Astrocyte of the hippocampus (primary cell): Measurements from ENCODE around the gene PTPRK.

ENCODE experiments used
- DNase-seq: peaks from one replicate; pipeline ENCODE4 v3.0.0; 2011; ENCODE audit warnings: low read depth, low spot score

The PTPRK gene

GRCh38 chr6:128150376-128150775 lies 370.0 kb downstream of the PTPRK start:
- no peak for DNase-seq

GRCh38 chr6:128149796-128150195 lies 370.6 kb downstream of the PTPRK start:
- no peak for DNase-seq

- DNase-seq: no peak
These were observed 376.1 kb downstream of the PTPRK start for GRCh38 chr6:128144320-128144719.

GRCh38 chr6:128141932-128142331 lies 378.5 kb downstream of the PTPRK start:
- no peak for DNase-seq

- DNase-seq: peak; percentile 62
These were observed 380.9 kb downstream of the PTPRK start for GRCh38 chr6:128139519-128139918.

- DNase-seq: no peak
These were observed 381.7 kb downstream of the PTPRK start for GRCh38 chr6:128138694-128139093.

- no peak for DNase-seq
These were observed 385.1 kb downstream of the PTPRK start for GRCh38 chr6:128135325-128135724.

GRCh38 chr6:128131566-128131965 lies 388.8 kb downstream of the PTPRK start:
- no peak for DNase-seq

GRCh38 chr6:128131036-128131435 lies 389.4 kb downstream of the PTPRK start:
- DNase-seq: no peak

- no peak for DNase-seq
These were observed 390.7 kb downstream of the PTPRK start for GRCh38 chr6:128129679-128130078.

- DNase-seq: no peak
These were observed 392.7 kb downstream of the PTPRK start for GRCh38 chr6:128127650-128128049.

- no peak for DNase-seq
These were observed 395.7 kb downstream of the PTPRK start for GRCh38 chr6:128124713-128125112.

- DNase-seq: no peak
These were observed 398.8 kb downstream of the PTPRK start for GRCh38 chr6:128121610-128122009.

GRCh38 chr6:128121190-128121589 lies 399.2 kb downstream of the PTPRK start:
- DNase-seq: no peak

GRCh38 chr6:128118401-128118800 lies 402.0 kb downstream of the PTPRK start:
- DNase-seq: peak; percentile 28

GRCh38 chr6:128117916-128118315 lies 402.5 kb downstream of the PTPRK start:
- DNase-seq: no peak

GRCh38 chr6:128114164-128114563 lies 406.2 kb downstream of the PTPRK start:
- DNase-seq: no peak

- DNase-seq: no peak
These were observed 407.9 kb downstream of the PTPRK start for GRCh38 chr6:128112494-128112893.

- DNase-seq: peak; percentile 38
These were observed 409.3 kb downstream of the PTPRK start for GRCh38 chr6:128111096-128111495.

- DNase-seq: no peak
These were observed 412.7 kb downstream of the PTPRK start for GRCh38 chr6:128107682-128108081.

GRCh38 chr6:128099571-128100197 lies 420.7 kb downstream of the PTPRK start:
- DNase-seq: no peak

GRCh38 chr6:128098000-128098581 lies 422.3 kb downstream of the PTPRK start:
- peak; percentile 17 for DNase-seq

GRCh38 chr6:128097009-128097408 lies 423.4 kb downstream of the PTPRK start:
- no peak for DNase-seq

GRCh38 chr6:128095362-128095761 lies 425.0 kb downstream of the PTPRK start:
- DNase-seq: no peak
